GM13977 (cell line): Measurements from ENCODE around the gene EML3.
A peak's percentile ranks its signal among the peaks of the same experiment; 100 is the strongest.
"Not testable (repeated sequence)": the region's sequence is repeated elsewhere in the genome, so short reads cannot be mapped to it uniquely, and the experiment has no call there.

Experiments
- DNase-seq: peaks from one replicate; pipeline ENCODE4 v3.0.0; 2012; ENCODE audit warnings: low spot score
- in situ Hi-C: fragments of 300-500 bp; cut with MboI; formaldehyde crosslinking; loops from one replicate; pipeline ENCODE4 v1.12.0; 2022; ENCODE audit warnings: low sequenced_read_pairs, low pct_unique_long_range_greater_than_20kb, mixed read lengths, inconsistent platforms; ENCODE audit not compliant: unreplicated experiment
- TF ChIP-seq, protein P1 (sequence below): IDR thresholded peaks from 2 replicates; pipeline ENCODE4 v1.5.1; 2012; ENCODE audit warnings: mild to moderate bottlenecking, control low read depth; ENCODE audit not compliant: insufficient read depth; ENCODE audit errors: extremely low read depth, missing control alignments

Gene EML3, protein sequence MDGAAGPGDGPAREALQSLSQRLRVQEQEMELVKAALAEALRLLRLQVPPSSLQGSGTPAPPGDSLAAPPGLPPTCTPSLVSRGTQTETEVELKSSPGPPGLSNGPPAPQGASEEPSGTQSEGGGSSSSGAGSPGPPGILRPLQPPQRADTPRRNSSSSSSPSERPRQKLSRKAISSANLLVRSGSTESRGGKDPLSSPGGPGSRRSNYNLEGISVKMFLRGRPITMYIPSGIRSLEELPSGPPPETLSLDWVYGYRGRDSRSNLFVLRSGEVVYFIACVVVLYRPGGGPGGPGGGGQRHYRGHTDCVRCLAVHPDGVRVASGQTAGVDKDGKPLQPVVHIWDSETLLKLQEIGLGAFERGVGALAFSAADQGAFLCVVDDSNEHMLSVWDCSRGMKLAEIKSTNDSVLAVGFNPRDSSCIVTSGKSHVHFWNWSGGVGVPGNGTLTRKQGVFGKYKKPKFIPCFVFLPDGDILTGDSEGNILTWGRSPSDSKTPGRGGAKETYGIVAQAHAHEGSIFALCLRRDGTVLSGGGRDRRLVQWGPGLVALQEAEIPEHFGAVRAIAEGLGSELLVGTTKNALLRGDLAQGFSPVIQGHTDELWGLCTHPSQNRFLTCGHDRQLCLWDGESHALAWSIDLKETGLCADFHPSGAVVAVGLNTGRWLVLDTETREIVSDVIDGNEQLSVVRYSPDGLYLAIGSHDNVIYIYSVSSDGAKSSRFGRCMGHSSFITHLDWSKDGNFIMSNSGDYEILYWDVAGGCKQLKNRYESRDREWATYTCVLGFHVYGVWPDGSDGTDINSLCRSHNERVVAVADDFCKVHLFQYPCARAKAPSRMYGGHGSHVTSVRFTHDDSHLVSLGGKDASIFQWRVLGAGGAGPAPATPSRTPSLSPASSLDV

DNA sequence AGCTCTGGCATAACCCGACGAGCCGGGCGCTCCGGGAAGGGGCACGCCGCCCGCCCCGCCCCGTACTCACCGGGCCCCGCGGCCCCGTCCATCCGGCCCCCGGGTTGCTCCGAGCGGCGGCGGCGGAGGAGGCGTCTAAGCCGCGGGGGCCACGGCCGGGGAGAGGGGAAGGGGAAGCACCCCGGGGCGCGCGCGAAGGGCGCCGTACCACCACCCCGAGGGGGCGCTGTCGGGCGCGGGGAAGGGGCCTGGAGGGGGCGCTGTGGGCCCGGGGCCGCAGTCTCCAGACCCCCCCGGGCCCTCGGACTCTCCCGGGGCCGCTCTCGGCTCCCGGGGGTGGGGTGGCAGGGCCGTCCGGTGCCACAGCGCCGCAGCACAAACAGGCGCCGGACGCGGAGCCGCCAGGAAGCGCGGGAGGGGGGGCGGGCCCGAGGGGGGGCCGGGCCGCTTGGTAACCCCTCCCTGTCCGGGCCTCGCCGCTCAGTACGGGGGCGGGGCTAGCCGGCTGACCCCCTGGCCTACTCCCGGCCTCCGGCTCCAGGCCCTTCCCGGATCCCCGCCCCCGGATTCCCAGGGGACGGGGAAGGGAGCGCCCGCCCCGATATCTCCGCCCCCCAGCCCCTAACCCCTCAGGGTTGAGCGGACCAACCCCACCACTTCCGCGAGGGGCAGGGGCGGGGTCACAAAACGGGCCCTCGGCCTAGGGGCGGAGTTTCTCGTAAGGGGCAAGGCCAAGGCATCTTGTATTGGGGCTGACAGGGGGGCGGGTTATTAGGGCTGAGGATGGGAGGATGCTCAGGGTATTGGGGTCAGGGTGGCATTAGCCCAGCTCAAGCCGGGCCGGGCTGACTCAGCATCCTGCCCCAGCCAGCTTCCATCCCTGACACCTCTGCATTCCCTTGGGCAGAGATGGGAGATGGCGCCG, at the start of gene EML3, which contains the start of gene ROM1:
EML3 (minus strand) TSS at position 410 of the 925 bp plus-strand sequence; CDS start at position 92, 318 bp downstream.
ROM1 (plus strand) TSS at position 892 of the 925 bp plus-strand sequence; CDS start at position 917, 25 bp downstream.
- in situ Hi-C loops = no loop called here
- peak; percentile 96 for DNase-seq
- TF ChIP-seq, protein P1, sequence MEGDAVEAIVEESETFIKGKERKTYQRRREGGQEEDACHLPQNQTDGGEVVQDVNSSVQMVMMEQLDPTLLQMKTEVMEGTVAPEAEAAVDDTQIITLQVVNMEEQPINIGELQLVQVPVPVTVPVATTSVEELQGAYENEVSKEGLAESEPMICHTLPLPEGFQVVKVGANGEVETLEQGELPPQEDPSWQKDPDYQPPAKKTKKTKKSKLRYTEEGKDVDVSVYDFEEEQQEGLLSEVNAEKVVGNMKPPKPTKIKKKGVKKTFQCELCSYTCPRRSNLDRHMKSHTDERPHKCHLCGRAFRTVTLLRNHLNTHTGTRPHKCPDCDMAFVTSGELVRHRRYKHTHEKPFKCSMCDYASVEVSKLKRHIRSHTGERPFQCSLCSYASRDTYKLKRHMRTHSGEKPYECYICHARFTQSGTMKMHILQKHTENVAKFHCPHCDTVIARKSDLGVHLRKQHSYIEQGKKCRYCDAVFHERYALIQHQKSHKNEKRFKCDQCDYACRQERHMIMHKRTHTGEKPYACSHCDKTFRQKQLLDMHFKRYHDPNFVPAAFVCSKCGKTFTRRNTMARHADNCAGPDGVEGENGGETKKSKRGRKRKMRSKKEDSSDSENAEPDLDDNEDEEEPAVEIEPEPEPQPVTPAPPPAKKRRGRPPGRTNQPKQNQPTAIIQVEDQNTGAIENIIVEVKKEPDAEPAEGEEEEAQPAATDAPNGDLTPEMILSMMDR = peak; percentile 96

DNA sequence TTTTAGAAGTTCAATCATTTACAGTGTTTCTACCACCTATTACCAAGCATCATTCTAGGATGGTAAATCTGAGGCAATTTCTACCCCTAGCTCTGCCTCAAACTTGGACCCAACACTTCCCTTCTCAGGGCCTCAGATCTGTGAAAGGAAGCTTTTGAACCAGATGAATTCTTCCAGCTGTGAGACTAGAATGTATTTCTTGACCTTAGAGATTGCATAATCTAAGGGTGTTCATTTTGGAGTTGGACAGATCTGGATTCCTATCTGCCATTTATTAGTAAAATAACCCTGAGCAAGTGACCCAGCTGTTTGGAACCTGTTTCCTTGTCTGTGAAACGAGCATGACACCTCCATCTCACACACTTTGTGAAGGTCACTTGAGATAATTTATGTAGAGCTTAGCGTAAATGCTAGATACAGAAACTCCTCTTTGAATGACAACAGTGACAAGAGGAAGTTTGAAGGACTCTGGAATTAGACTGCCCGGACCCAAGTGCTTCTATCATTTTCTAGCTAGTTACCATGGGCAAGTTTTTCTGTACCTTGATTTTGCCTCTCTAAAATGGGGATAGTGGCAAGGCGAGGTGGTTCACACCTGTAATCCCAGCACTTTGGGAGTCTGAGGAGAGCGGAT, 44.3 kb upstream of the EML3 start:
- TF ChIP-seq, protein P1 = no peak
- DNase-seq = no peak
- in situ Hi-C loops = no loop called here

DNA sequence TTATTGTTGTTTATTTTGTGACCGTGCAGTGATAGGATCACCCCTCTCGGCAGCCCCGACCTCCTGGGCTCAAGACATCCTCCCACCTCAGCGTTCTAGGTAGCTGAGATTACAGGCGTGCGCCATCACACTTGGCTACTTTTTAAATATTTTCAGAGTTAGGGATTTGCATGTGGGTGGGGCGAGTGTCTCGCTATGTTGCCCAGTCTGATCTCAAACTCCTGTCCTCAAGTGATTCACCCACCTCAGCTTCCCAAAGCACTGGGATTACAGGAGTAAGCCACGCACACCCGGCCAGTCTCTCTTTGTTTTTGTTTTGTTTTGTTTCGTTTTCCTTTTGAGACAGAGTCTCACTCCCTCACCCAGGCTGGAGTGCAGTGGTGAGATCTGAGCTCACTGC, 41.7 kb upstream of the EML3 start:
- in situ Hi-C loops = no loop called here
- TF ChIP-seq, protein P1 = no peak
- no peak for DNase-seq

DNA sequence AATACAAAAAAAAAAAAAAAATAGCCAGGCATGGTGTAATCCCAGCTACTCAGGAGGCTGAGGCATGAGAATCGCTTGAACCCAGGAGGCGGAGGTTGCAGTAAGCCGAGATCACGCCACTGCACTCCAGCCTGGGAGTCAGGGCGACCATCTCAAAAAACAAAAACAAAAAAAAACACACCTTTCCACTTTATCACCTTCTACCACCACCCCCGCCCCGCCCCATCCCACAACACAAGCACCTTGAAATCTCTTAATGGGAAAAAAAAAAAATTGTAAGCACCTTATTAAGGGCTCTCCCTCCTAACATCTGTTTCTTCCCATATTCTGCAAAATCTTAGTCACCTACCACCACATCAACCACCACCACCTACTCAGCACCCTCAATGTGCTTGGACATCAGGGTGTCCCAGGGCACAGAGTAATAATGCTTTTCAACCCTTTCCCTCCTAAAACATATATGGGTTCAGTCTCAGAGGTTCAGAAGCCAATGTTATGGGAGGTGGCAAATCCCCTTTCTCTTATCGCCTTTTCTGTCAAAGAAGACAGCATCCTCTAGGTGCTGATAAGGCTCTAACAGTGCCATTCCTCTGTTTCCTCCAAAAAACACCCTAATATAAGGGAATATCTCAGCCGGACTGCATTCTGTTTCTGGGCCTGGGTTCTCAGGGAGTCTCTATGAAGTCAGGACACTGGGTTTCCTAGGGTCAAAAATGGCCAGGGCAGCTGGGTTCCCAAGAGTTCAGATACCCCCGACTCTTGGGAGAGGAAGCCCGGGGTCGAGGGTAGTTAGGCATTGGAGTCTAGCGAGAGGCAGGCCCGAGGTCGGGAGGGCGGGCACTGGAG, 39.8 kb upstream of the EML3 start:
- TF ChIP-seq, protein P1 = no peak
- in situ Hi-C loops = no loop called here
- DNase-seq = no peak

DNA sequence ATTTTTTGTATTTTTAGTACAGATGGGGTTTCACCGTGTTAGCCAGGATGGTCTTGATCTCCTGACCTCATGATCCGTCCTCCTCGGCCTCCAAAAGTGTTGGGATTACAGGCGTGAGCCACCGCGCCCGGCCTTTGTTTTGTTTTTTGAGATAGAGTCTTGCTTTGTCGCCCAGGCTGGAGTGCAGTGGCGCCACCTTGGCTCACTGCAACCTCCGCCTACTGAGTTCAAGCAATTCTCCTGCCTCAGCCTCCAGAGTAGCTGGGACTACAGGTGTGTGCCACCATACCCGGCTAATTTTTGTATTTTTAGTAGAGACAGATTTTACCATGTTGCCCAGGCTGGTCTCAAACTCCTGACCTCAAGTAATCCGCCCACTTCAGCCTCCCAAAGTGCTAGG, 37.7 kb upstream of the EML3 start:
- in situ Hi-C loops, DNase-seq: not testable (repeated sequence)

DNA sequence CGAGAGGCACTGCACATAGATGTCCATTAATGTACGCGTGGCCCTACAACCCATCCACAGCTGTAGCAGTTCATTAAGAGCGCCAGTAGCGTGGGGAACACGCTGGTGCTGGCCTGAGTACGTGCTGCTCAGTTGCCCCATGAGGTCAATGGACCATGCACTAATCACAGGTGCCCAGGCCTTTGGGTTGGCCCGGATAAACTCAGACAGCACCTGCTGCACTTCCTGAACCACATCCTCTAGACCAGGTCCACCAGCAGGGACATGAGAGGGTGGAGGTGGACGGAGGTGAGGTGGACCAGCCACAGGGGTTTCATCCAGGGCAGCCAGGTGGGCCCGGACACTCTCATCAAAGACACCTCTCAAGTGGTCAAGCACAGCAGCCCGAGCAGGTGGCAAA, 36.9 kb upstream of the EML3 start:
- in situ Hi-C loops = no loop called here
- DNase-seq = no peak
- TF ChIP-seq, protein P1 = no peak
